ENCODE data around the gene AHDC1.

Gene AHDC1

DNA sequence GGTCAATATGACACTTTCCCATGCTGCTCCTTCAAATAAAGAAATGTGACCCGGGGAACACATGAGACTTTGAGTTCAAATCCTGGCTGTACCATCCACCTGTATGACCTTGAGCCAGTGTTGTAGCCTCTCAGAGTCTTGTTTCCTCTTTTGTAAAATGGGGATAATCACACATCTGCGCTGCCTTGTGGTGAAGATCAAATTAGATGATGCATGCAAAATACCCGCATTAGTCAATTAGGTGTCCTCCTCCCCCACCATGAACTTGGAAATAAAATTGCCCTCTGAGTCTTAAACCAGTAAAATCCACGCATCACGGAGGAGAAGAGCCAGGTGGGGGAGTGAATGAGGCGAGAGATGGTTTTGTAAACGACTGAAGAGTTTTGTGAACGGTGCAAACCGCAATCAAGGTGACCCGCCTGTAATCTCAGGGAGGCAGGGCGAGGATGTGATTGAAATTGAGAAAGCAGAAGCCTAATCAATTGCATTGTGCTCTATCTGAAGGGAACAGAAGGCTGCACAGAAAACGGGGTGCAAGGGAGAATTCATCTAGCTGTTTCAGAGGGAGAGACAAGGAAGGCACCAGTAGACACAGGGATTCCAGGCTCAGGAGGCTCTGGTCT is 5.8 kb upstream of the AHDC1 start:
- TF ChIP-seq GATA2 (IDR thresholded peaks at IDR 0.05; ENCODE audit: low read depth, low read length): no peak
- TF ChIP-seq GATA3 (IDR thresholded peaks at IDR 0.05; ENCODE audit: low read depth, low read length): no peak

DNA sequence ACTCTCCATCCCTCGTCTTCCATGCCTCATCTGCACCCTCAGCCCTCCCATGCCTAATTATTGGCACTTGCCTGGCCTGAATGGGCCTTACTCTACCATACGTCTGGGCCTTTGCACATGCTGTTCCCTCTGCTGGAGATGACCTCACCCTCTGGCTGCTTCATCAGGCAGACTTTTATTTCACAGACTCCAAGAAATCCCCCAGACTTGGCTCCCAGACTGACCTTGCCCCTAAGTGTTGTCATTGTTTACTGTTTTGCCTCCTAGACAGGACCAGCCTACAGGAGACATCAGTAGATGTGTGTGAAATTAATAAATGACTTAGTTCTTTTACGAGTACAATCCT is 5.2 kb upstream of the AHDC1 start:
- TF ChIP-seq GATA2 (IDR thresholded peaks at IDR 0.05; ENCODE audit: low read depth, low read length): no peak
- no peak for TF ChIP-seq GATA3 (IDR thresholded peaks at IDR 0.05; ENCODE audit: low read depth, low read length)

- TF ChIP-seq GATA3 (IDR thresholded peaks at IDR 0.05; ENCODE audit: low read depth, low read length) (no peak), GATA2 (IDR thresholded peaks at IDR 0.05; ENCODE audit: low read depth, low read length) (no peak)
These were observed 3.4 kb upstream of the AHDC1 start for GRCh38 chr1:27607239-27607804.

GRCh38 chr1:27606708-27607238 is 2.8 kb upstream of the AHDC1 start:
- no peak for TF ChIP-seq GATA3 (IDR thresholded peaks at IDR 0.05; ENCODE audit: low read depth, low read length)
- TF ChIP-seq GATA2 (IDR thresholded peaks at IDR 0.05; ENCODE audit: low read depth, low read length): no peak

DNA sequence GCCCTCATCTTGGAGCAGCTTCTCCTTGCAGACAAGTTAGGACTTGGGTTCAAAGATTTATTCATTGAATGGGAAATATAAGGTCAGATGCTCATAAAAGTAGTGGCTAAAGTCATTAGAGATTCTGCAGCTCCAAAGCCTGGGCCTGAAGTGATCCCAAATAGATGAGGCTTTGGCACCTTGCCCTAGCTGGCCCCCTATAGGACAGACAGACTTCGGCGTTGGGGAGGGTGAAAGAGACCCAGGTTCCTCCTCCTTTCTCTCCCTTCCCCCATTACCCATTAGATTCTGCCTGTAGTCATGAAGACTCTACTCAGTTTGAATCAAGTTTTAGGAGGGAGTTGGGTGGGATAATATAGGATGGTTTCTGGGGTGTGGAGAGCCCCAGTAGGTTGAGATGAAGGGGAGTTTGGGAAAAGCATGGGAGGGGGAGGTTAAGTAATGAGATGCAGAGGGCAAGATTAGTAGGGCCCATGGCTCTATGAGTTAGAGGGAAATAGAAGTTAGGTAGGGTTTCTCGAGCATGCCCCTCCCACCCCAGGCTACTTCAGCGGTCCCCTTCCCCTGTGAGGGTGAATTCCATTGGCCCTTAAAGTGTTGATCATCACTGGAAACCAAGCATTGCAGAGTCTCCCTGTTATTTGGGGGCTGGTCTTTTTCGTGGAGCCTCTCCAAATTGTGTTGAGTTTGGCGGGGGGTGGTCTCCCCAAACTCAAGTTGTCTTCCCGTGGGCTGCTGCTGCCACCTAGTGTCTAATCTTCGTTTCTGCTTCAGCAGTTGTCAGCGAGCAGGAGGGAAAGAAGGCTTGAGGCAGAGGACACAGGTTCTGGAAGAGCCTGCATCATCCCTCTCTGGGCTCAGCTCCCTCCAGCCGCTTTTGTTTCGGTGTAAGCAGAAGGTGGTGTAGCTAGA is 2.1 kb upstream of the AHDC1 start:
- TF ChIP-seq GATA2 (IDR thresholded peaks at IDR 0.05; ENCODE audit: low read depth, low read length) (no peak), GATA3 (IDR thresholded peaks at IDR 0.05; ENCODE audit: low read depth, low read length) (no peak)

GRCh38 chr1:27605300-27605766 is 1.4 kb upstream of the AHDC1 start:
- TF ChIP-seq GATA3 (IDR thresholded peaks at IDR 0.05; ENCODE audit: low read depth, low read length): no peak

DNA sequence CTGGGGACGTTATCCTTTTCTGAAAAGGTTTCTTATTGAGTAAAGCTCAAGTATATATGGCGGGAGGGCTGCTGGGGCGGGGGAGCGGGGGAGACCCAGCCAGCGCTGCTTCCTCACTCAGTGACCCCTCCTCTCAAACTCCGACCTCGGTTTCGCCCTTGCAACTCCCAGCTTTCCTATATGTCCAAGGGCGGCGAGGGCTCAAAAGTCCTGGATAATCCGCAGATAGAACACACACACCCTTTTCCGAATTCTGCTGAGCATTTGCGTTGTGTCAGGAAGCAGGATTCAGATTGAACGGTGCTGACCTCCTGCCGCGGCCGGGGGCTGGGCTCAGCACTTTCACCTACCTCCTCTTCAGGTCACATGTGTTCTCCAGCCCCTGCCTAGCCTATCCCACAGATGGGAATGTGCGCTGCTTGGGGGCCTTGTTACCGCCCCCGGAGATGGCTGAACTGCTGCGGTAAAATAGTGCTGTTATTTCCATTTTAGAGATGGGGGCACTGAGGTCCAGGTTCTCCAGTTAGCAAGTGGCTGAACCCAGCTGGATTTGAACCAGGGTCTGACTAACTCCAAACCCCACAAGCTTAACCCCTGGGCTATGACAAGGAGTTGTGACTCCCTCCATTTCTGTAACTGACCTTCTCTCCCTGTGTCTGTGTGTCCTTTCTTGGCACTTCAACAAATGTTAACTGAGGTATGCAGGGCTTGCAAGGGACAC is 795 bp upstream of the AHDC1 start:
- TF ChIP-seq GATA2 (IDR thresholded peaks at IDR 0.05; ENCODE audit: low read depth, low read length) (no peak), GATA3 (IDR thresholded peaks at IDR 0.05; ENCODE audit: low read depth, low read length) (no peak)

- TF ChIP-seq GATA2 (IDR thresholded peaks at IDR 0.05; ENCODE audit: low read depth, low read length) (no peak), GATA3 (IDR thresholded peaks at IDR 0.05; ENCODE audit: low read depth, low read length) (no peak)
These were observed 649 bp downstream of the AHDC1 start for GRCh38 chr1:27603309-27603680.

DNA sequence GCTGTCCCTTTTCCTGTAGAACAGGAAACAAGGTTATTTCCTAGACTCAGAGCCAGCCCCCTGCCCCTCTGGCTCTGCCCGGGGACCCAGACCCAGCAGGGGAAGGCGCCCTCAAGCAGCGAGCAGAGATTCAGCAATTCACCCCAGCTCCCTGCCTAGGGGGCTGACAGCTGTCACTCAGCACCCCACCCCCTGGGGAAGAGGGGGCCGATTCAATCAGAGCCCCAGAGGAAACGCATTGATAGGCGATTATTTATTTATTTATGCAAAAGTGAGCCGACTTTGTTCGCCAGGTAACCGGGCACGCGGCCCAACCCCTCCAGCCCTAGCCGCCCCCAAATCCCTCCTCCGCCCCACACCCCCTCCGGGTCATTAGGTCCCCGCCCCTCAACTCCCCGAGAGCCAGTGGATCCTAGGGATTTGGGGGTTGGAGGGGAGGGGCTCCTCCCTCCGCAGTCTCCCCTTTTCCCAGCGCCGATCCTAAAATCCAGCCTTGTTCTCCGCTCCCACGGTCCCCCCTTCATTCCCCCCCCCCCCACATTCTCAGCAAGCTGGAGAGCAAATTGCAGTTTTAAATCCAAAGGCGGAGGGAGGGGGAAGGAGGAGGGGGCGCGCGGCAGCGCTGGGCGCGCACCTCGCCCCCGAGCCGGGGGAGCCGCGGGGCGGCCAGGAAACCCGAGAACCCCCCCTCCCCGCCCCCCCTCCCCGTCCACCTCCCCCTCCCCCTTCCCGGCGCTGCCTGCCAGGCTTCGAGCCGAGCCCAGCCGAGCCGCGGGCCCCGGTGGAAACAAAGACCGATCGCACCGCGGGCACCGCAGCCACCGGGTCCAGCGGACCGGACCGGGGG is 1.3 kb downstream of the AHDC1 start:
- no peak for TF ChIP-seq GATA3 (IDR thresholded peaks at IDR 0.05; ENCODE audit: low read depth, low read length)
- no peak for TF ChIP-seq GATA2 (IDR thresholded peaks at IDR 0.05; ENCODE audit: low read depth, low read length)

DNA sequence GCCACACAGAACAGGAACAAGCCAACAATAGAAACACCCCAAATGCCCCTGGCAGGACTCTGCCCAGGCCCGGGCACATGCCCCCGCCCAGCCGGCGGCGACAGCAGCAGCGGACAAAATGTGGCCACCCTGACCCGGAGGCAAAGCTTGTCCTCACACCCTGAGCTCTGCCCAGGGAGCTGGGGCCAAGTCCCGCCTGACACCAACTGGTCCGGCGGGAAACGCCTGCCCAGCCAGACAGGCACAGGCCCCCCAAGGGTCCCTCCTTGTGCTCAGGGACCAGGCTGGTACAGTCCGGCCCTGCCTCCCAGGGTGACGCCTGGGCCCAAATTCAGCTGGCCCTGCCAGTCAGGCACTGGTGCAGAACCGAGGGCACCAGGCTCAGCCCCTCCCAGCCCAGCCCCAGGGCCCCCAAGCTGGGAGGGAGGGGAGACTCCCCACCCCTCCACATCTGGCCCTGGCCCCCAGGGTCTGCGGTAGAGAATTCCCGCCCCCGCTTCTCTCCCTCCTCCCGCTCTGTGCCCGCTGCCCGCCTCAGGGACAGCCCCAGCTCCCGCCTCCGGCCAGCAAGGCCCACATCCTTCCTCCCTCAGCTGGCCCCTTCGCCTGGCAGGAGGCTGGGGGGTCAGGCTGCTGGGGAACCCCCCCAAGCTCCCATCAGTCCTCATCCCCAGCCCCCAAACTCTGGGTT is 2.0 kb downstream of the AHDC1 start:
- TF ChIP-seq GATA3 (IDR thresholded peaks at IDR 0.05; ENCODE audit: low read depth, low read length): no peak
- no peak for TF ChIP-seq GATA2 (IDR thresholded peaks at IDR 0.05; ENCODE audit: low read depth, low read length)

DNA sequence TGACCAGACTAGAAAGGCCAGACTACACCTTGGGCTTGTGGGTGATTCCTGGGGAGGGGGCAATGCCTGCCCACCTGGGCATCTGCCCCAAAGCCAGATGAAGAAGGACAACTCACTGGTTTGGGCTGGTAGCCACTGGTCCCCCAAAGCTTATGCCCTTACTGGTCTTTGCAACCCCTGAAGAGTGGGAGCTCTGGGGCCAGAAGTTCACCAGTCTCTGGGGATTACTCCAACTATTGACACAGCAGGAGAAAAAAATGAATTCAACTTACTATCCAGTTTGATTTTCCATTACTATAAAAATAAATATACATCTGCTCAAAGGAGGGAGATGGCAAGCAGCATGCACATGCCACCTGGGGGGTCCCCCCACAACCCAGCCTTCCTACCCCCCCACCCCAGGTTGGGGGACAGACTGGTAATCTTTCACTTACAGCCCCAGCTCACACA is 2.6 kb downstream of the AHDC1 start:
- TF ChIP-seq GATA3 (IDR thresholded peaks at IDR 0.05; ENCODE audit: low read depth, low read length): no peak
- no peak for TF ChIP-seq GATA2 (IDR thresholded peaks at IDR 0.05; ENCODE audit: low read depth, low read length)

GRCh38 chr1:27600498-27601175 is 3.3 kb downstream of the AHDC1 start:
- TF ChIP-seq GATA2 (IDR thresholded peaks at IDR 0.05; ENCODE audit: low read depth, low read length) (no peak), GATA3 (IDR thresholded peaks at IDR 0.05; ENCODE audit: low read depth, low read length) (no peak)
